GM12892 (cell line): ENCODE results near the gene HAX1.

Experiments used
- POLR2A ChIP-seq: IDR thresholded peaks from 2 replicates; pipeline ENCODE4 v1.6.1; 2011; ENCODE audit warnings: low read depth, low read length, control low read depth
- POLR2AphosphoS5 ChIP-seq: IDR thresholded peaks from 2 replicates; pipeline ENCODE4 v1.6.1; 2011; ENCODE audit warnings: low read depth, low read length, control low read depth

DNA sequence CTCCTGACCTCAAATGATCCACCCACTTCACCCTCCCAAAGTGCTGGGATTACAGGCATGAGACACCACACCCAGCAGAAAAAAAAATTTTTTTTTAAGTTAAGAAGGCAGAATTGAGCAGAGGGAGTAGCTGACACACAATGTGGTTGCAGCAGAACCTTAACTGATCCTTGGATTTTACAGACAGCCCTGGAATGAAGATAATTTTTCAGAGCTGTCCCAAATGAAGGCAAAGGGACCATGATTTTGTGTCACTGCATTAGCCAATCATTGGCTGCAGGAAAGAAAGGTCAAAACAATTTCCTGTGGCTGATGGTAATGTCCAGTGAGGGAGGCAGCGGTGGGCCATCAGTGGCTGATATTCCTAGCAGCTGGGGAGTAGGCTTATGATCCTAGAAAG is 29.2 kb downstream of the HAX1 start:
- TF ChIP-seq POLR2A, result no peak
- TF ChIP-seq POLR2AphosphoS5, result no peak
